GM21737 (cell line): Measurements from ENCODE around the gene REXO5.
"Not testable (repeated sequence)": the region's sequence is repeated elsewhere in the genome, so short reads cannot be mapped to it uniquely, and the experiment has no call there.

Experiments used
- ATAC-seq: cut with Tn5 transposase; IDR thresholded peaks from one replicate; pipeline ENCODE4 v1.9.1; 2021; ENCODE audit warnings: mild to moderate bottlenecking, moderate library complexity; ENCODE audit not compliant: unreplicated experiment

The REXO5 gene

GRCh38 chr16:20846030-20846429 is 39.7 kb downstream of the REXO5 start:
- no peak for ATAC-seq

GRCh38 chr16:20846551-20846950 is 40.2 kb downstream of the REXO5 start:
- no peak for ATAC-seq

GRCh38 chr16:20847550-20847949 is 41.2 kb downstream of the REXO5 start:
- no peak for ATAC-seq

- no peak for ATAC-seq
Measured at GRCh38 chr16:20849589-20850390, 43.5 kb downstream of the REXO5 start.

GRCh38 chr16:20850981-20851380 is 44.7 kb downstream of the REXO5 start:
- ATAC-seq, result no peak

GRCh38 chr16:20851601-20852000 is 45.3 kb downstream of the REXO5 start:
- ATAC-seq, result no peak

GRCh38 chr16:20853143-20853542 is 46.8 kb downstream of the REXO5 start:
- ATAC-seq, result no peak

- no peak for ATAC-seq
Measured at GRCh38 chr16:20853981-20854620, 47.8 kb downstream of the REXO5 start.

- no peak for ATAC-seq
Measured at GRCh38 chr16:20854963-20855362, 48.6 kb downstream of the REXO5 start.

- no peak for ATAC-seq
Measured at GRCh38 chr16:20857281-20857680, 51.0 kb downstream of the REXO5 start.

GRCh38 chr16:20859229-20859628 is 52.9 kb downstream of the REXO5 start:
- no peak for ATAC-seq

GRCh38 chr16:20859699-20860098 is 53.4 kb downstream of the REXO5 start:
- no peak for ATAC-seq

- ATAC-seq, result no peak
Measured at GRCh38 chr16:20860361-20860760, 54.0 kb downstream of the REXO5 start.

GRCh38 chr16:20860995-20861394 is 54.7 kb downstream of the REXO5 start:
- not testable (repeated sequence) for ATAC-seq

- ATAC-seq, result no peak
Measured at GRCh38 chr16:20862162-20862960, 56.0 kb downstream of the REXO5 start.

- ATAC-seq, result not testable (repeated sequence)
Measured at GRCh38 chr16:20864376-20864775, 58.0 kb downstream of the REXO5 start.

GRCh38 chr16:20865420-20866131 is 59.2 kb downstream of the REXO5 start:
- ATAC-seq, result no peak

- ATAC-seq, result no peak
Measured at GRCh38 chr16:20866145-20866772, 59.9 kb downstream of the REXO5 start.

GRCh38 chr16:20866801-20867200 is 60.5 kb downstream of the REXO5 start:
- ATAC-seq, result no peak

GRCh38 chr16:20867585-20867984 is 61.3 kb downstream of the REXO5 start:
- no peak for ATAC-seq

GRCh38 chr16:20868890-20869289 is 62.6 kb downstream of the REXO5 start:
- ATAC-seq, result no peak
